WI38 (cell line): ENCODE results near the gene PI16.
A peak's percentile ranks its signal among the peaks of the same experiment; 100 is the strongest.

Source experiments
- H3K4me3 ChIP-seq: 2 replicates; pipeline ENCODE4 v1.5.1; 2011; ENCODE audit warnings: low read depth, mild to moderate bottlenecking, control low read depth, low read length
- CTCF ChIP-seq: IDR thresholded peaks from 2 replicates; pipeline ENCODE4 v1.5.1; 2012; ENCODE audit warnings: low read depth, mild to moderate bottlenecking, control low read depth, low read length

Gene PI16

DNA sequence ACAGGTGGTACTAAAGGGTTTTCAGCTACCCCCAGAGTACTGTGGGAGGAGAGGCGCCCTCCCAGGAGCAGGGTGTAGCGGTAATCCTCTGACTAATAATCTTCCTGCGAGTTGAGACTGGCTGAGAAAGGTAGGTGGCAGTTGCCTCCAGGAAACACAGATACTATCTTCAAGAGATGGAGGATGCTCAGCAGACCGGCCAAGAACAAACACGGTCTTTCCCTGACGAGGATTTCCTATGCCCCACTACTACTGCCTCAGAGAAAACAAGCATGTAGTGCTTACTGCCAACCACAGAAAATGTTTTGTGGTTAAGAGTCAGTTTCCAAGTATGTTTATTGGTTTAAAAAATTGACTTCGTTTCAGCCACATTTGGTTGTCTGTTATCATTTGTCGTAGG lies 42.0 kb upstream of the PI16 start:
- TF ChIP-seq CTCF = no peak
- H3K4me3 ChIP-seq = no peak overlapping the region

DNA sequence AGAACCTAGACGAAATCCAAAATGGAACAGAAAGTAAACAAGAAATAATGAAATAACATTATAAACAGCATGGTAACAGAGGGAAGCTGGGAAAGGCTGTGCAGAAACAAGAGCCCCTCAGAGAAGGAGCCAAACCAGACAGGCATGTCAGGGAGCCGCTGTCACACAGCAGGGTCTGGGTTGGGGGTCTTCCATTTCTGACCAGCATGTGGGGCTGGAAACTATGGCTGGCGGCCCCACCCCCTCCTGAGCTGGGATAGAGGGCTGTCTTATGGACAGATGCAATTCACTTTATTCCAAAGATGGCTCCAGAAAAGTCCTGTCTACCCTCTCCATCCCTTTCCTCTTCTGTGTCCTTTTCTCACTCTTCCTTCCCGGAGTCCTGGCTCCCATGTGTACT lies 41.5 kb upstream of the PI16 start:
- no peak for TF ChIP-seq CTCF
- no peak overlapping the region for H3K4me3 ChIP-seq

- no peak overlapping the region for H3K4me3 ChIP-seq
- TF ChIP-seq CTCF = peak; percentile 15; the same call in 1 of the 2 replicates
These were observed 40.2 kb upstream of the PI16 start for GRCh38 chr6:36914227-36914794.

- TF ChIP-seq CTCF = no peak
- no peak overlapping the region for H3K4me3 ChIP-seq
These were observed 38.9 kb upstream of the PI16 start for GRCh38 chr6:36915599-36915998.

DNA sequence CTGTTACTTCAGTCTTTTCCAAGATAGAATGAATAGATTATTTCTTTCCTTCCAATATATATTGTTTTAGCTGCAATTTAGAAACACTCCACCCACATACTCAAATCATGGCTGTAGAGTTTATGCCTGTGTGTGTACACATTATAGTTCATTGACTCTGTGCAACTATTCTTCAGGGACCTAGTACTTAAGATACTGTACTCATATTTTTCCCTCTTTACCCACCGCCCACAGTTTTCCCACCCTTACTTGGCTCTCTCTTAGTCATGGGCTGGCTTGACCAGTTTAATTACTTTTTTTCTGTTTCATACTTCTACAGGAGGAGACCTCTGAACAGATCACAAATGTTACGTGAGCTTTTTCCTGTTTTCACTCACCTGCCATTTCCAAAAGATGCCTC lies 38.4 kb upstream of the PI16 start:
- no peak for TF ChIP-seq CTCF
- H3K4me3 ChIP-seq = no peak overlapping the region

DNA sequence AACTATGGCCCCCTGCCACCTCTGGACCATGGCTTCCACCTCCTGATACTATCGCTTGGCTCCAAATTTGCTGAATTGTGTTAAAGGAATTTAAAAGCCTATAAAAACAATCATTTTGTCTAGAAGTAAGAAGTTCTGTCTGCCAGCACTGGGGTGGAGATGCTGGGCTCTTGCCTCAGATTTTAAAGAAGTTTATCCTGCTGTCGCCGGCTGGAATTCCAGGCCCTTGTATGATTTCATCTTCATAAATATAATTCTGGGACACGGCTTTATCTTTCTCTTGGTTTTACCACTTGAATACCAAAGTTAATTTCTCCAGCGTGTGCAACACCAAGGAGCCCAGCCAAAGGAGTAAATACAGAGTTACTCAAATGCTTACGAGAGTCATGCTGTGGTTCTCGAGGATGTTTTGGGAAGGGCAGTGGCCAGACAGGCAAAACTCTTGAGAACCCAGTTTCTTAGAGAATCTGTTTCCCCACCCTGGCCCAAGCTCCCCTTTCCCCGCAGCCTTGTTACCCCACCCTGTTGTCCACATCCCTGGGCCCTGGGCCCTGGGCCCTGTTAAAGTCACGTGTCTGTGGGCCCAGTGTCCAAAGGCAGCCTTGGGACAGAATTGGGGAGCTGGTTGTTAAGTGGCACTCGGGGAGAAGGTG lies 36.9 kb upstream of the PI16 start:
- H3K4me3 ChIP-seq = no peak overlapping the region
- TF ChIP-seq CTCF = no peak

DNA sequence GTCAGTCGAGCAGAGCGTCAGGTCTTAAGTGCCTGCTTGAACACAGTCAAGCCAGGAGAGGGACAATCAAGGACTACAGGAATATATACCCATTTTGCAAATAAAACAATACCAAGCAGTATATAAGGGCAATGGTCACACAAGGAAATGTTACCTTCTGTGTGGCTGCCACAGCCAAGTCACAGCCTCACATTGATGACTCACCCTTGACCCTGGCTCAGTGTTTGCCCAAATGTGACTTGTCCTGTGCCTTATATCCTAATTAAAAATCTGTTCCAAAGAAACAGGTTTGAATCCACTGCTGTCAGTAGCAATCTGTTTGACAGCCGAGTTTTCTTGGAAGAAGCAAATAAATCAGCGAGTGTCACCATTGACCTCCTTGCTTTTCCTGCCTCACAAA lies 34.5 kb upstream of the PI16 start:
- H3K4me3 ChIP-seq = no peak overlapping the region
- TF ChIP-seq CTCF = no peak
